HG03108 (cell line): ENCODE results near the gene MARCHF2.

Experiments used
- ATAC-seq: cut with Tn5 transposase; IDR thresholded peaks from one replicate; pipeline ENCODE4 v1.9.1; 2021; ENCODE audit warnings: moderate library complexity; ENCODE audit not compliant: unreplicated experiment

MARCHF2 gene

GRCh38 chr19:8451885-8452284, 38.8 kb downstream of the MARCHF2 start:
- ATAC-seq: no peak

GRCh38 chr19:8452446-8453123, 39.5 kb downstream of the MARCHF2 start:
- ATAC-seq: no peak

GRCh38 chr19:8453616-8454015, 40.5 kb downstream of the MARCHF2 start:
- no peak for ATAC-seq

GRCh38 chr19:8454218-8454617, 41.1 kb downstream of the MARCHF2 start:
- no peak for ATAC-seq

- ATAC-seq: no peak
Observed at GRCh38 chr19:8455018-8455417, 41.9 kb downstream of the MARCHF2 start.

- no peak for ATAC-seq
Observed at GRCh38 chr19:8456064-8456463, 43.0 kb downstream of the MARCHF2 start.

- ATAC-seq: no peak
Observed at GRCh38 chr19:8457209-8457608, 44.1 kb downstream of the MARCHF2 start.

- no peak for ATAC-seq
Observed at GRCh38 chr19:8457827-8458226, 44.7 kb downstream of the MARCHF2 start.

GRCh38 chr19:8458380-8458779, 45.3 kb downstream of the MARCHF2 start:
- ATAC-seq: no peak

- ATAC-seq: no peak
Observed at GRCh38 chr19:8459095-8459494, 46.0 kb downstream of the MARCHF2 start.

- ATAC-seq: no peak
Observed at GRCh38 chr19:8459520-8460270, 46.6 kb downstream of the MARCHF2 start.

- ATAC-seq: no peak
Observed at GRCh38 chr19:8460516-8461298, 47.6 kb downstream of the MARCHF2 start.

- no peak for ATAC-seq
Observed at GRCh38 chr19:8461376-8461775, 48.3 kb downstream of the MARCHF2 start.

GRCh38 chr19:8461891-8462290, 48.8 kb downstream of the MARCHF2 start:
- no peak for ATAC-seq

- no peak for ATAC-seq
Observed at GRCh38 chr19:8462571-8462970, 49.5 kb downstream of the MARCHF2 start.

- no peak for ATAC-seq
Observed at GRCh38 chr19:8463365-8463764, 50.3 kb downstream of the MARCHF2 start.

- ATAC-seq: no peak
Observed at GRCh38 chr19:8466018-8466417, 52.9 kb downstream of the MARCHF2 start.

GRCh38 chr19:8468124-8468523, 55.0 kb downstream of the MARCHF2 start:
- no peak for ATAC-seq

GRCh38 chr19:8468761-8469373, 55.8 kb downstream of the MARCHF2 start:
- ATAC-seq: no peak

GRCh38 chr19:8469613-8470368, 56.7 kb downstream of the MARCHF2 start:
- ATAC-seq: no peak
